Neural progenitor cell (in vitro differentiated cells): ENCODE data around the gene C1QTNF3.

Source experiments
- CTCF ChIP-seq: fragments of 200-600 bp; sonication (generic); IDR thresholded peaks from 2 replicates; pipeline ENCODE4 v1.5.1; 2017; ENCODE audit warnings: antibody characterized with exemption, mild to moderate bottlenecking
- EZH2 ChIP-seq: fragments of 200-600 bp; sonication (generic); IDR thresholded peaks from 2 replicates; pipeline ENCODE4 v1.6.1; 2017; ENCODE audit warnings: antibody characterized with exemption, mild to moderate bottlenecking, moderate library complexity
- EZH2phosphoT487 ChIP-seq: fragments of 200-600 bp; sonication (generic); IDR thresholded peaks from 2 replicates; pipeline ENCODE4 v1.6.1; 2017; ENCODE audit warnings: antibody characterized with exemption

DNA sequence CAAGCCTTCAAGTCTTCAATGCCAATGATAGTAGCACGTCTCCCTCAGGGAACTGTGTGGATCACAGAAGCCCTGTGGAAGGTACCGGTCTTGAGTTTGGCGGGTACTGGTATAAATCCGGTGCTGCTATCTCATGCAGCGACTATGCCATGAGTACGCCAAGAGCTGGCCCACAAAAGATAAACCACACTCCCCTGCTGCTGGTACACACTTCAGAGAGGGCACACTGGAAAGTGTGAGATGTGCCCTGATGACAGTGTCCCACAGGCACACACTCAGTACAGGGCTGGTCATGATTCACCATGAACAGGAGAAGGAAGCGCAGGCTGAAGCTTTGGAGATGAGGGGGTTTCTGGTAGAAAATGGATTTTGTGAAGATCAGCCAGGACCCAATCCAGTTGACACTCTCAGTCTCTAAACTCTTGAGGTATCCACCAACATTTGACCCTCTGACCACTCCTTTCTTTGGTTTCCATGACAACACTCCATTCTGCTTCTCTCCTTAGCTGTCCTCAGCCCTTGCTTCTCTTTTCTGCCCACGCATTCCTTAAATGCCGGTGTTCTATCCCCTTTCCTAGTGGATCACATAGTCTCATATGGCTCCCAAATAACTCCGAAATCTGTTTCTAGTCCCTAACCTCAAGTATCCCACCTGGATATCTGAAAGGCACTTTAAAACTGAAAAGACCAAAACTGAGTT lies 40.2 kb downstream of the C1QTNF3 start:
- TF ChIP-seq CTCF (no peak), EZH2 (no peak), EZH2phosphoT487 (no peak)
